ENCODE results near the gene PAEP.
"Not testable (repeated sequence)": the region's sequence is repeated elsewhere in the genome, so short reads cannot be mapped to it uniquely, and the experiment has no call there.

The PAEP gene

GRCh38 chr9:135561391-135562234 lies at the start of gene PAEP:
PAEP (plus strand) TSS chr9:135561756.
- no peak for DNase-seq

GRCh38 chr9:135512241-135512603 lies 49.3 kb upstream of the PAEP start:
- no peak for DNase-seq

- DNase-seq = no peak
Observed at GRCh38 chr9:135512904-135513303, 48.7 kb upstream of the PAEP start.

GRCh38 chr9:135513351-135513846 lies 48.2 kb upstream of the PAEP start:
- DNase-seq = no peak

GRCh38 chr9:135513906-135514305 lies 47.6 kb upstream of the PAEP start:
- DNase-seq = not testable (repeated sequence)

GRCh38 chr9:135514342-135515082 lies 47.0 kb upstream of the PAEP start:
- no peak for DNase-seq

- DNase-seq = no peak
Observed at GRCh38 chr9:135515083-135515951, 46.2 kb upstream of the PAEP start.

- DNase-seq = no peak
Observed at GRCh38 chr9:135516132-135516860, 45.3 kb upstream of the PAEP start.

- DNase-seq = no peak
Observed at GRCh38 chr9:135517407-135517822, 44.1 kb upstream of the PAEP start.

- no peak for DNase-seq
Observed at GRCh38 chr9:135519179-135519971, 42.2 kb upstream of the PAEP start.

GRCh38 chr9:135520916-135521607 lies 40.5 kb upstream of the PAEP start, which contains the start of gene LCN1:
LCN1 (plus strand) TSS chr9:135521440; CDS start chr9:135521498, 58 bp downstream.
- no peak for DNase-seq

GRCh38 chr9:135521608-135522095 lies 39.9 kb upstream of the PAEP start:
- DNase-seq = no peak

- DNase-seq = no peak
Observed at GRCh38 chr9:135522137-135522877, 39.2 kb upstream of the PAEP start.

- no peak for DNase-seq
Observed at GRCh38 chr9:135522931-135523330, 38.6 kb upstream of the PAEP start.

GRCh38 chr9:135523521-135524129 lies 37.9 kb upstream of the PAEP start:
- DNase-seq = no peak

- no peak for DNase-seq
Observed at GRCh38 chr9:135524130-135524861, 37.3 kb upstream of the PAEP start.

- no peak for DNase-seq
Observed at GRCh38 chr9:135525241-135526088, 36.1 kb upstream of the PAEP start.

Measured in NCI-H2171 treated with DMSO at 0.1 percent for 48 hours (cell line).